CD4-positive, alpha-beta T cell treated with Interleukin-4 for 4 hours (primary cell): ENCODE data around the gene SLC16A14.
"Not testable (repeated sequence)": the region's sequence is repeated elsewhere in the genome, so short reads cannot be mapped to it uniquely, and the experiment has no call there.

ENCODE experiments used
- DNase-seq: peaks from one replicate; pipeline ENCODE4 v3.0.0-alpha.2; 2020

The SLC16A14 gene, protein sequence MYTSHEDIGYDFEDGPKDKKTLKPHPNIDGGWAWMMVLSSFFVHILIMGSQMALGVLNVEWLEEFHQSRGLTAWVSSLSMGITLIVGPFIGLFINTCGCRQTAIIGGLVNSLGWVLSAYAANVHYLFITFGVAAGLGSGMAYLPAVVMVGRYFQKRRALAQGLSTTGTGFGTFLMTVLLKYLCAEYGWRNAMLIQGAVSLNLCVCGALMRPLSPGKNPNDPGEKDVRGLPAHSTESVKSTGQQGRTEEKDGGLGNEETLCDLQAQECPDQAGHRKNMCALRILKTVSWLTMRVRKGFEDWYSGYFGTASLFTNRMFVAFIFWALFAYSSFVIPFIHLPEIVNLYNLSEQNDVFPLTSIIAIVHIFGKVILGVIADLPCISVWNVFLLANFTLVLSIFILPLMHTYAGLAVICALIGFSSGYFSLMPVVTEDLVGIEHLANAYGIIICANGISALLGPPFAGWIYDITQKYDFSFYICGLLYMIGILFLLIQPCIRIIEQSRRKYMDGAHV

DNA sequence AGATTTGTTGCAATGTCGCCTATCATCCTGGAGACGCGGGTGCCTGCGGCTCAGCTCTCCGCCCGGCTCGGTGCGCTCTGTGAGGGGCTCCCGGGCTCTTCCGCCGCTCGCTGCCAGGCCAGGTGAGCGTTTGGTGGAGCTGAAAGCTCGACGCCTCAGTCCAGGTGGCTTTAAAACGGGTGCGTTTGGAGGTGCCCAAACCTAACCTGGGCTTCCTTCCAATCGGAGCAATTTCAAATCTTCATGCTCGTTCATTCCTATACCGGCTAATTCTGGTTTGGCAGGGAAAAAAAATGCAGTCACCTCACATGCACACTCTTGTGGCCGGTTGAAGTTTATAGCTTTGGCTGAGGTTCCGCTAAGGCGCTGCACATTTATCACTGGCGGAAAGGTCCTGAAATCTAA, at the start of gene SLC16A14:
Gene SLC16A14 (minus strand): TSS at position 274 of the 405 bp plus-strand sequence. CDS start 9,572 bp downstream, outside the sequence.
- DNase-seq, result peak; percentile 19

DNA sequence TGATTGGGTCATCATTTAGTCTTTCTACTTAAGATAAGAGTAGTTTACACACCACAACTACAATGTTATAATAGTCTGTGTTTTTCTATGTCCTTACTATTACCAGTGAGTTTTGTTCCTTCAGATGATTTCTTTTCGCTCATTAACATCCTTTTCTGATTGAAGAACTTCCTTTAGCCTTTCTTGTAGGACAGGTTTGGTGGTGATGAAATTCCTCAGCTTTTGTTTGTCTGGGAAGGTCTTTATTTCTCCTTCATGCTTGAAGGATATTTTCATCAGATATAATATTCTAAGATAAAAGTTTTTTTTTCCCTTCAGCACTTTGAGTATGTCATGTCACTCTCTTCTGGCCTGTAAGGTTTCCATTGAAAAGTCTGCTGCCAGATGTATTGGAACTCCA, 38.0 kb upstream of the SLC16A14 start:
- DNase-seq, result no peak

DNA sequence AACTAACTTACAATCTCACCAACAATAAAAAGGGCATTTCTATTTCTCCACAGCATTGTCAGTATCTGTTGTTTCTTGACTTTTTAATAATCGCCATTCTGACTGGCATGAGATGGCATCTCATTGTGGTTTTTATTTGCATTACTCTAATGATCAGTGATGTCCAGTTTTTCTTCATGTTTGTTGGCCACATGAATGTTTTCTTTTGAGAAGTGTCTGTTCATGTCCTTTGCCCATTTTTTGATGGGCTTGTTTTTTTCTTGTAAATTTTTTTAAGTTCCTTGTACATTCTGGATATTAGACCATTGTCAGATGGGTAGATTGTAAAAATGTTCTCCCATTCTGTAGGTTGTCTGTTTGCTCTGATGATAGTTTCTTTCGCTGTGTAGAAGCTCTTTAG, 33.2 kb upstream of the SLC16A14 start:
- not testable (repeated sequence) for DNase-seq

DNA sequence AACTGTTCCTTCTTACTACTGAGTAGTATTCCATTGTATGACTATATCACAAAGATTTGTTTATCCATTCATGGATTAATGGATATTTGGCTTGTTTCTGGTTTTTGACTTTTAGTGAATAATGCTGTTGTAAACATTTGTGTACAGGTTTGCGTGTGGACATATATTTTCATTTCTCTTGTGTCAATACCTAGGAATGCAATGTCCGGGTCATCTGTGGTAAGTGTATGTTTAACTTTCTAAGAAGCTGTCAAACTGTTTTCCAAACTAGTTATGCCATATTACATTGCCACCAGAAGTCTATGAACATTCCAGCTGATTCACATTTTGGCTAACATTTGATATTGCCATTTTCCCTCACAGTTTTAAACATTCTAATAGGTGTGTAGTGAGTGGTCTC, 29.1 kb upstream of the SLC16A14 start:
- no peak for DNase-seq

DNA sequence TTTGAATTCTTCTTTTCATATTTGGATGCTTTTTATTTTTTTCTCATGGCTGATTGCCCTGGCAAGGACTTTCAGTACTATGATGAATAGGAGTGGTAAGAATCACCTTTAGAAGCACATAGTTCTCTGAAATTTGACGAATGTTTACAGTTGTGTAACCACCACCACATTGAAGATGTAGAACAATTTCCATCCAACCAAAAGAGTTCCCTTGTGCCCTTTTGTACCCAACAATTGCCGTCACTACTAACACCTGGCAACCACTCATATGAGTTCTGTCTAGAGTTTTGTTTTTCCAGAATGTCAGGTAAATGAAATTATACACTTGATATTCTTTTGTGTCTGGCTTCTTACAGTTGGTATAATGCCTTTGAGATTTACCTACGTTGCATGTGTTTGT, 28.7 kb upstream of the SLC16A14 start:
- DNase-seq, result no peak

DNA sequence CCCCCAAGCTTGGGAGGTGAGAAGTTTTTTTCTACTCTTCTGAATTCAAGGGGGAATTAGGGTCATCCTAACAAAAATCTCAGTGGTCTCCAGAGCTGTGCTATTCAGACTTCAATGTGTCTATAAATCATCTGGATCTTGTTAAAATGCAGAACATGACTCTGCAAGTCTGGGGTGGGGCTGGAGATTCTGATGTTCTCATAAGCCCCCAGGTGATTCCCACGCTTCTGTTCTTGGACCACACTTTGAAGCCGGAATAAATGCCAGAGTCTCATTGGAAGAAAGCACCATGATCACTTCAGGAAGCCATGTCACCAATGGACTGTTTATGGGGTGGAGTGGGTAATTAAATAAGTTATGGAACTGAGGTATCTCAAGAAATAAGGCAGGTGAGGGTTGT, 22.2 kb upstream of the SLC16A14 start:
- DNase-seq, result no peak

DNA sequence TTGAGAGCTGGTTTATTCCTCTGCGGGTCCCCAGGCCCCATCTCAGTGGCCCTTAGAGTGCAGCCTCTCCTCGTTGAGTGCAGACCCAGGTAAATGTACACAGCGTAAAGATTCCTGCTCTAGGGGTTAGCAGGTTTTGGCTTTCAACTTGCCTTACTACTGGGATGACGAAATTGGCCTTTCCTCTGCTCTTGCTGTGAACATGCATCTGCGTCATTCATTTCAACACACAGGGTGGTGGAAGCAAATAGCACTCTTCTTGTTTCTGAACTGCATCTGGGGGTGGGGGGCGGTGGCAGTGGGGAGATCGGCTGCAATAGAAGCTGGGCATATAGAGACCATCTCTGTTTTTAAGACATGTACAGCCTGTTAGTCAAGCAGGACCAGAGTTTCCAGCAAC, 16.5 kb upstream of the SLC16A14 start:
- no peak for DNase-seq

DNA sequence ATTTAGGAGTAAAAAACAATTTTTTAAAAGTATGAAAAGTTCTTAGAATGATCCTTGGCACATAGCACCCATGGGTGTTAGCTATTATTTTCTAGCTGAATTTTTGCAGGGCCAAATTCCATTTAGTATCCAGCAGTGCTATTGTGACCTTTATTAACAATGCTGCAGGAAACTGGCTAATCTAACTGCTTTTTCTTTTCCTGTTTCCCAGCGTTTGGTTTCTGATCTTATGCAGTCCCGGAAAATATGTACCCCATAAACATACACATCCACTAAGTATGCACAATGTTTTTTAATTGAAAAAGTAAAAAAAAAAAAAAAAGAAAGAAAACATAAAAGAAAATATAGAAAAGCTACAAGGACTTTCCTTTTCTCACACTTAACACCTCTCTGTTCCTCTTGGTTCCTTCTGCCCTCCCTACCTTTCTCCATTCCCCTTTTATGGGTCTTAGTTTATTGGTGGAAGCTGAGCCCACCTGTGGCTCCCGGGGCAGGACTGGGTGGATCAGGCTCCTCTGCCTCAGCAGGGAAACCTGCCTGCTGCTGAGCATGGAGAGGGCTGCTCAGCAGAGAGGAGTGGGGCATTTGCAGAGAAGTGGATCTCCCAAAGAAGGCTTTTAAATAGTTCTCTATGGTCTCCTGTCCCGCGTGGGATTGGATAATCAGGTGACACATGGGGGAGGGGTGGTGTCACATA, 9.3 kb upstream of the SLC16A14 start:
- DNase-seq, result no peak

DNA sequence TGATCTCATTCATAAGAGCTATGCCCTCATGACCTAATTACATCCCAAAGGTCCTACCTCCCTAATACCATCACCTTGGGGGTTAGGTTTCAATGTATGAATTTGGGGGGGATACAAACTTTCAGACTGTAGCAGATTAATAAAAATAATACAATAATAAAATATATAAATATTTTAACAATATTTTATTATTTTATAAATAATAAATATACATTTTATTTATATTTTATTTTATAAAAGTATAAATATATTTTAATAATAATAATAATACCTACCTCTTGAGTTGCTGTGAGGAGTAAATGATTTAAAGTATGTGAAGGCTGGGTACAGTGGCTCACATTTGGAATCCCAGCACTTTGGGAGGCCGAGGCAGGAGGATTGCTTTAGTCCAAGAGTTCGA, 8.1 kb upstream of the SLC16A14 start:
- no peak for DNase-seq

DNA sequence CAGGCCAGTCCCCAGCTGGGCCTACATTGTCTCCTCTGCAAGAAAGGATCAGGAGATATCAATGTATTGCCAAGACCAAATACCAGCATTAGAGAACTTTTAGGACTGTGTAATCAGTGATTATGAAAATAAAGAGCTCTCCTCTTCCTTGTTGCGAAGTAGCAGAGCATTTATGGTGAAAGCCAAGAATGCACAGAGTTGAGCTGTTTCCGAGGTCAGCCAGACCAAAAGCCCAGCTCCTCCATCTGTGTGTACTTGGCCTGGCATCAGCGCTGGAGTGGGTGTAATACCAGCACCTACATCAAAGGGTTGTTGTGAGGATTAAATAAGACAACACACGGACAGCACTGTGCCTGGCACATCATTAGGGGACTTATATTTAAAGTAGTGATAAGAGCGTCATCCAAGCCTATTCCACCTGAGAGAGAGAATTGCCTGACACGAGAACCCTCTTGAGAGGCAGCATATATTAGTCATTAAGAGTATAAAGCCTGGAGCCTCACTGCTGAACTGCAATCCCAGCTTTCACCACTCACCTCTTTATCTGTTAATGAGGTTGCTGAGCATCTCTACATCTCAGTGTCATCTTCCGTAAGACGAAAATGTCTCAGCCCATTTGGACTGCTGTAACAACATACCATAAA, 7.4 kb upstream of the SLC16A14 start:
- DNase-seq, result no peak

DNA sequence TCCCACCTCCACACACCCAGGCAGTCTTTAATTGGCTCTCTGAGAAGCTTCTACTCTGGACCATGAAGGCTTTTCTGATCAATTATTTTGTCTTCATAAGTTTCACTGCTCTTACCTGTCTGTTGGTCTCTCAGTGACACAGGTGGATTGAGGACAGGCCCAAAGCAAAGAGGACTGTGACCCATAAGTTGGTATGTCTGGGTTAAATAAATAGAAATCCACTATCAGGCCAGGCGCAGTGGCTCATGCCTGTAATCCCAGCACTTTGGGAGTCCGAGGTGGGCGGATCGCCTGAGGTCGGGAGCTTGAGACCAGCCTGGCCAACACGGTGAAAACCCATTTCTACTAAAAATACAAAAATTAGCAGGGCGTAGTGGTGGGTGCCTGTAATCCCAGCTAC, 2.7 kb upstream of the SLC16A14 start:
- DNase-seq, result no peak

DNA sequence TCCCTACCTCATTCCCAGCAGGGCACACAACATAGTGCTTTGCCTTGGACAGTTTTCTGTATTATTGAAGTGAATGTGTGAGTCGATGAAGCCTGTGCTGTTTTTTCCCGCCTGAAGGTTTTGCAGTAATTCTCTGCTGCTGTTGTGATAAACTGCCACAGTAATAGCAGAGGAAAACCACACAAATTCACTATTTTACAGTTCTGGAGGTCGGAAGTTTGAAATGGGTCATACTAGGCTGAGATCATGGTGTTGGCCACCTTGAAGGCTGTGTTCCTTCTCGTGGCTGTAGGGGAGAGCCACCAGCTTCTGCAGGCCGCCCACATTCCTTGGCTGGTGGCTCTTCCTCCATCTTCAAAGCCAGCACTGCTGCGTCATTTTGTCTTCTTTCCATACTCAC, 678 bp upstream of the SLC16A14 start:
- DNase-seq, result no peak

DNA sequence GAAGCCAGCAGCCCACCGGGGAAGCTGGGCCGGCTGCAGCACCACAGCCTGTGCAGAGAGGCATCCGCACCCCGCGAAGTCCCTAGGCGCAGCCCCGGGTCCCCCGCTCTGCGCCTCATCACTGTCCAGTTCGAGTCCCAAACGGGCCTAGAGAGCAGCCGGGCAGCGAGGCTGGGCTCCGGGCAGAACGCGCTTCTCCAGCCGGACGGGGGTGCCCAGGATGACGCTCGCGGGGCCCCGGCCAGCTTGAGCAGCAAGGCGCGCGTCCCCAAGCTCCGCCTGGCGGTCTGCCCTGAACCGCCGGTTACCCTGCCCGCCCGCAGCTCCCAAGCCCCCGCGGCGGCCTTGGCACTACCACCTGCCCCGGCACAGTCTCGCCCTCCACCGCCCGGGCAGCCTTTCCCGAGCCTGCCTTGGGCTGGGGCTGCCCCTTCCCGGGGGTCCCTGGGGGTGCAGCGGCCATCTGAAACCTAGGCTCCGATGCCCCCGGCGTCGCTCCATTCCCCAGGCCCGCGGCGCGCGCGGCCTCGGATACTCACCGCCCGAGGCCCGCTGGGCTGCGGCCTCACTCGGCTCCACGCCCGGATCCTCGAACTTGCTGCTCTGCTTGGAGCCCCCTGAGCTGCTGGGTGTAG, 591 bp downstream of the SLC16A14 start:
- no peak for DNase-seq

DNA sequence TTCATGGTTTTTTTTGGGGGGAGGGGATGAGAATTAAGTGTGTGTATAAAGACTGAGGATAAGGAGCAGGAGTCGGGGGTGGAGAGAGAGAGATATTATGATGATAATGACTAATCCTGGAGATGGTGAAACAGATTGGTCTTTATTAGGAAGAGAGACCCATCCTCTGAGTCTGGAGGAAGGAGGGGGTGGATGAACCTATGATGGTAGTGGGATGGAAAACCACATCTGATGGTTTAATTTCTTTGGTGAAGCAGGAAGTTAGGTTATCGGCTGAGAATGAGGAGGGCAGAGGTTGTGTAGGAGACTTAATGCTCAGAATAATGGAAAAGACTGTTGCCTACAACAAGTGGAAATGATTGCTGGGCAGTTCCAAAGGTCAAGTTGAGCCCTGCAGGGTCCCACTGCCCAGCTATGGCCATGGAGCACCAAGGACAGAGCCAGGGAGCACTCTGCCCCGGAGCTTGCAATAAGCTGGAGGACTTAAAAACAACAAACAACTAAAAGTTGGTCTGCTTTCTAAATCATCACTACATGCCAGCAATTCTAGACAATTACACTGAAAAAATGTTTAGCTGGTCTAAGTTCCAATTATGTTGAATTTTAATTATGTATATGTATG, 7.9 kb downstream of the SLC16A14 start:
- no peak for DNase-seq

DNA sequence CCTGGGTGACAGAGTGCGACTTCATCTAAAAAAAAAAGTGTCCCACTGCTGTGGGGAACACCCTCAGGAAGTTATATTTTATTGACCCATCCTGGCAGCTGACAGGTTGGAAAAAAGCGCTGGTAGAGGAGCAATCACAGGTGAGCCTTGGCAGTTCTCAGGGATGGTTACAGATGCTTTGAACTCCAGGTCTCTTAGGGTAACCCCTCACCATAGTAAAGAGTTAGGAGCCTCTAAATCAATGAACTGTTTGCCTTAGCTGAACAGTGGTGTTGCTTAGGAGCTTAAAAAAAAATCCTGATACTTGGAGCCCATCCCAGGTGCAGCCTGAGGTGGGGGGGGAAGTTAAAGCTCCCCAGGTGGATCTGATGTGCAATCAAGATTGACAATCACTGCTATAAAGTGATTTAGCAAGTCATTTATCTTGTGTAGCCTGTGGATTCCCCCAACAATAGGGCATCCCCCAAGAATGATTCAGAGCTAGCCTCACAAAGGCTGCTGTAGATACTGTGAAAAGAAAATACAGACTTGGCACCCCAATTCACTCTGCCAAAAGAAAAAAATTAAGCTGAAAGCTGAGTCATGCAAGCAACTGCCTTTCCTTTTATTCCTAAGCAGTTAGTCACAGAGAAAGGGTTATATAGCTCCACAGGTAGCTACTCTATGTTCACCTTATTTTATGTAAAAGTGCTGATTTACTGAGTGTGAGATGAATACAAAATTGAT, 14.8 kb downstream of the SLC16A14 start:
- no peak for DNase-seq

DNA sequence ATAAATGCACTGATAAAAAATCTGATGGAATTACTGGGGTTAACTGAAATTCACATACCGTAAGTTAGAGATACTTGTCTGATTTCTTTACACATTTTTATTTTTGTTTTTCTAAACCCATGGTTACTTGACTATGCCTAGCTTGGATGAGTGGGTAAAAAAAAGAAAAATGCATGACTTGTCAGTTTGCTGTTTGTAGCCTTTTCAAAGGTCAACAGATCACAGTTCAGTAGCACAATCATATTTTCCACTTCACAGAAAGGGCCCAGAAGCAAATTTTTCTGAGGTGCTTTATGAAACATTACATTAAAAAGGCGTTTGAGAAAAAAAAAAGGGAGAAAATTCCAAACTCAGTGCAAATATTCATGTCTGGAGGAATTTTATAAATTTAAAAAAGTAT, 16.4 kb downstream of the SLC16A14 start:
- DNase-seq, result no peak

DNA sequence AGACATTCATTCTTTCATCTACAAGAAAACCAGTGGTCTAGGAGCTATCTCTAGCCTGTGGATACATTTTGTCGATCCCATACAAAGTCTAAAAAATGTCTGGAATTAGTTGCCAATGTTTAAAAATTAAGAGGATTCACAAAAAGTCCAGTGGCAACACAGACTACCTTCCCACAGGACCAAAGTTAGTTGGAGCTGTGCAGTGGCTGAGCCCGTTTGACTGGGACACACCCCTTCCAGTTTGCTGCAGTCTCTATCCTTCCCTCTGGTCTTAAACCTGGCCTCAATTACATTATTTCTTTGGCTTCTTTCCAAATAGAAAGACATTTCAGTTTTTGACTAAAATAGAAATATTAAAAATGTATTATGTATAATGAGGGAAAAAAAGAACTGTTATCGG, 18.6 kb downstream of the SLC16A14 start:
- no peak for DNase-seq

DNA sequence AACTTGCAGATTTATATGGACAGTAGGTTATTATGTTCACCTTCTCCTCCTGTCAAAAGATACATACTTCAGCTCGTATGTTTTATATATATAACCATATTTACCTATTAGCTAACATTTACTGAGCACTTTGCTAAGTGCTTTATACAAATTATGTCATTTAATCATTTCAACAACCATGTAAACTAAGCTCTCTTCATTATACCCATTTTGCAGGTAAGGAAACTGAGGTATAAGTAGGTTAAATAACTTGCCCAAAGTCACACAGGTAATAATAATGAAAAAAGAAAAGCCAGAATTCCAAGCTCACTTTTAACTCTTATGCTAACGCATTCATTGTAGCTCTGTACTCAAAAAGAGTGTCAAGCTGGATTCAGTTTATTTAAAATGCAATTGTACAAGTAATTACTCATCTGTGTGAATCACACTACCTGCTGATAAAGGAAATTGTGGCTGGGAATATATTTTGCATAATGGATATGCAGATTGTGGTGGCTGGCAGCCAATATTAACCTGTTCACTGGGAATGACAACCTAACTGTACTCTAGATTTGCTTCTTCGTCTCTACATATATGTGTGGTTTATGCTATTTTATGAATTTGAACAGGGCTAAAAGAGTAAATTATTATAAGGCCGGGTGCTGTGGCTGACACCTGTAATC, 20.6 kb downstream of the SLC16A14 start:
- no peak for DNase-seq

DNA sequence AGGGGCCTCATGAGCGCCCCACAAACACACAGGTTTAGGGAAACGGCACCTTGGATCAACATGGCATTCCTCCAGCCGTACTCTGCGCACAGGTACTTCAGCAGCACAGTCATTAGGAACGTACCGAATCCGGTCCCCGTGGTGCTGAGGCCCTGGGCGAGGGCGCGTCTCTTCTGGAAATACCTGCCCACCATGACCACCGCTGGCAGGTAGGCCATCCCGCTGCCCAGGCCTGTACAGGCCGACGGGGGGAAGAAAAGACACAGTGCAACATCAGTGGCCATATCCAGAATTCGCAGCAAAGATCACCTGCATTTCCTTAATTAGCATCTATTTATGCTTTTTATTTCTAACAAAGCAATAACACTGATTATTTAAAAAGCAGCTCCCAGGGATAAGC, 22.2 kb downstream of the SLC16A14 start:
- no peak for DNase-seq

DNA sequence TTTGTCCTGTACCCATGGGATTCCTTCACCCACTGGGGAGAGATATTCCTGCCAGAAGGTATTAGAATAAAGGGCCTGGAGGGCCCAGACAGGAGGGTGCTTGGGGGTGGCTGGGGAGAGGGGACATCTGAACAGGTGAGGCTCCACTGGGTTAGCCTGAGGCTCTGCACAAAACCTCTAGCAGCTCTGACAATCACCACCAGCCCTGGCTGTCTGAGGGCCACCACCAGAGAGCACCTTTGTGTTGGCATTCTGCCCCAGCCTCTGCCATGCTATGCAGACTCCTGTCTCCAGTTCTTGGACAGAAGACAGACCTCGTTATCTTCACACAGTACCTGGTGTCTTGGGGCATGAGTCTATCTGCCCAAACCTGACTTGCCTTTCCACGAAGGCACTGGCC, 25.3 kb downstream of the SLC16A14 start:
- no peak for DNase-seq

DNA sequence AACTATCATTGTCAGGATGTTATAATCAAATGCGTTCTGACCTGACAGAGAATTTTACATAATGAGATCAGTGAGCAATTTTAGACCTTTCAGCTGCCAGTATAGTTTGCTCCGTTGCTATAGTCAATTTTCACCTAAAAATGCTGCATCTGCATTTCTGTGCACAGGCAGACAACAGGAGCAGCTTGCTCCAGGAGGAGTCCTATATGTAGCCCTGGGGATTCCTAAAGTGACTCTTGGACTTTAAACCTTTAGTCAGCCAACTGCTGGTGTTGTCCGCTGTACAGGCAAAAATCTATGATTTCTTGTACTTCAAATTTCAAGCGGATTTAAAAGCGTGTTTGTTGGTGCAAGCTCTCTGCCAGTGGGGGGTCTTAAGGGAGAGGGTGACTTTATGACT, 25.7 kb downstream of the SLC16A14 start:
- DNase-seq, result no peak

DNA sequence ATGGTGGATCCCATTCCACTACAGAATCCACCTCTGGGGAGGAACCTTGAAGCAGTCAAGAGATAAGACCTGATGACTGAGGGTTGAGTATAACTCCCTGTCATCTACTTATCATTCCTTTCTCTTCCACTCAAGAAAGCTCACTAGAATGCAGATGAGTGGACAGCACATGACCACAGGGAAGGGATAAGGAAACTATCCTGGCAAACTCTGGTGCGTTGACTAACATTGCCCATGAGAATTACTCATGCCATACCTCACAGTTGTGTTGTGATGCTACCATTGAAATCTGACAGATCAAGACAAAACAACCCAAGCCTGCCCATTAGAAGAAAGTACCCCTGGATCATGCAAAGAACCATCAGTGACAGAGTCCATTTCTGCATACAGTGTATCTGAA, 26.5 kb downstream of the SLC16A14 start:
- DNase-seq, result no peak
